DND-41 (cell line): ENCODE results near the gene TGIF1.

Source experiments
- ATAC-seq: fragments of 200-7000 bp; cut with Tn5 transposase; 3 replicates; pipeline ENCODE4 v1.9.1; 2021; ENCODE audit warnings: low read depth; ENCODE audit not compliant: insufficient read depth
- DNase-seq: peaks from one replicate; pipeline ENCODE4 v3.0.0-alpha.2; 2020
- H2AFZ ChIP-seq: 2 replicates; pipeline ENCODE4 v1.6.0; 2012; ENCODE audit warnings: low read depth, low read length
- H3K27ac ChIP-seq: 2 replicates; pipeline ENCODE4 v1.5.1; 2012; ENCODE audit warnings: low read length, inconsistent platforms
- H3K27me3 ChIP-seq: fragments of 200-600 bp; sonication (generic); 2 replicates; pipeline ENCODE4 v1.6.0; 2012; ENCODE audit warnings: low read length, mild to moderate bottlenecking, inconsistent platforms; ENCODE audit not compliant: insufficient read depth, poor library complexity
- H3K36me3 ChIP-seq: 2 replicates; pipeline ENCODE4 v1.5.1; 2012; ENCODE audit warnings: low read length, inconsistent platforms; ENCODE audit not compliant: insufficient read depth
- H3K4me1 ChIP-seq: 2 replicates; pipeline ENCODE4 v1.5.1; 2012; ENCODE audit warnings: mild to moderate bottlenecking, low read length; ENCODE audit not compliant: insufficient read depth
- H3K4me2 ChIP-seq: 2 replicates; pipeline ENCODE4 v1.6.0; 2012; ENCODE audit warnings: mild to moderate bottlenecking, moderate library complexity, low read length, inconsistent platforms; ENCODE audit not compliant: insufficient read depth
- H3K4me3 ChIP-seq, 2 experiments: fragments of 200-600 bp in 1 of 2; shearing (Covaris generic) in 1 of 2; 2 replicates each; pipeline ENCODE4 v1.5.1; 2012 to 2016; ENCODE audit warnings: inconsistent platforms in 2 of 2, low read length in 2 of 2, mild to moderate bottlenecking in 2 of 2, low read depth in 1 of 2, moderate library complexity in 1 of 2
- H3K79me2 ChIP-seq: 2 replicates; pipeline ENCODE4 v1.6.0; 2012; ENCODE audit warnings: low read length, inconsistent platforms; ENCODE audit not compliant: insufficient read depth
- H3K9ac ChIP-seq: 2 replicates; pipeline ENCODE4 v1.6.0; 2012; ENCODE audit warnings: low read depth, mild to moderate bottlenecking, inconsistent platforms, low read length, moderate library complexity
- H3K9me3 ChIP-seq: 2 replicates; pipeline ENCODE4 v1.5.1; 2012; ENCODE audit warnings: low read length, moderate library complexity, mild to moderate bottlenecking, inconsistent platforms; ENCODE audit not compliant: insufficient read depth, severe bottlenecking
- H4K20me1 ChIP-seq: 2 replicates; pipeline ENCODE4 v1.6.0; 2012; ENCODE audit warnings: low read length; ENCODE audit not compliant: insufficient read depth
- EZH2 ChIP-seq: IDR thresholded peaks from 3 replicates; pipeline ENCODE4 v1.6.1; 2012; ENCODE audit warnings: borderline replicate concordance, low read depth, mild to moderate bottlenecking, moderate library complexity, low read length, inconsistent platforms; ENCODE audit not compliant: severe bottlenecking
- TF ChIP-seq, protein P1 (sequence below): IDR thresholded peaks from 2 replicates; pipeline ENCODE4 v1.5.1; 2012; ENCODE audit warnings: borderline replicate concordance, low read length, moderate library complexity, mild to moderate bottlenecking; ENCODE audit not compliant: poor library complexity, severe bottlenecking; ENCODE audit errors: extremely low read depth

Gene TGIF1

DNA sequence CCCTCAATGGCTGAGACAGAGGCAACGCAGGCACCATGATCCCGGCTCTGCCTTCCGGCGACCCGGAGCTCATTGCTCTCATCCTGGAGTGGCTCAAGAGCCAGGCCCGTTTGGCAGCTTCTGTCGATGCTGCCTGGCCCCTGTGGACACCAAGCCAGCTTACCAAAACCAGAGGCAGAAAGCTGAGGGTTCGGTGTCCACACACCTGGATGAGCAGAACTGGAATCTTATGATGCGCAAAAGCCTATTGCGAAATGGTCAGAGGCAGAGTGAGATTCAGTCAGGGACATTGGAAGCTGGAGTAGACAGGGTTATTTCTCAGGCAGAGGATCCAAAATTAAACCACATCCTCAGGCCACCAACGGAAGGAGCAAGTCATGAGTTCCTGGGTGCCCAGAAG is 34.9 kb upstream of the TGIF1 start:
- no peaks in the 10 kb centered on the region for H3K27me3 ChIP-seq
- H3K36me3 ChIP-seq = no peaks in the 10 kb centered on the region
- no peaks in the 10 kb centered on the region for H4K20me1 ChIP-seq
- no peak for DNase-seq
- no peak overlapping the region for H3K4me3 ChIP-seq
- no peaks in the 10 kb centered on the region for H3K4me1 ChIP-seq
- no peaks in the 10 kb centered on the region for H3K79me2 ChIP-seq
- H3K9ac ChIP-seq = no peak overlapping the region
- no peak for ATAC-seq
- no peak overlapping the region for H3K27ac ChIP-seq
- no peak for TF ChIP-seq EZH2
- TF ChIP-seq, protein P1, sequence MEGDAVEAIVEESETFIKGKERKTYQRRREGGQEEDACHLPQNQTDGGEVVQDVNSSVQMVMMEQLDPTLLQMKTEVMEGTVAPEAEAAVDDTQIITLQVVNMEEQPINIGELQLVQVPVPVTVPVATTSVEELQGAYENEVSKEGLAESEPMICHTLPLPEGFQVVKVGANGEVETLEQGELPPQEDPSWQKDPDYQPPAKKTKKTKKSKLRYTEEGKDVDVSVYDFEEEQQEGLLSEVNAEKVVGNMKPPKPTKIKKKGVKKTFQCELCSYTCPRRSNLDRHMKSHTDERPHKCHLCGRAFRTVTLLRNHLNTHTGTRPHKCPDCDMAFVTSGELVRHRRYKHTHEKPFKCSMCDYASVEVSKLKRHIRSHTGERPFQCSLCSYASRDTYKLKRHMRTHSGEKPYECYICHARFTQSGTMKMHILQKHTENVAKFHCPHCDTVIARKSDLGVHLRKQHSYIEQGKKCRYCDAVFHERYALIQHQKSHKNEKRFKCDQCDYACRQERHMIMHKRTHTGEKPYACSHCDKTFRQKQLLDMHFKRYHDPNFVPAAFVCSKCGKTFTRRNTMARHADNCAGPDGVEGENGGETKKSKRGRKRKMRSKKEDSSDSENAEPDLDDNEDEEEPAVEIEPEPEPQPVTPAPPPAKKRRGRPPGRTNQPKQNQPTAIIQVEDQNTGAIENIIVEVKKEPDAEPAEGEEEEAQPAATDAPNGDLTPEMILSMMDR = no peak
- H3K9me3 ChIP-seq = no peaks in the 10 kb centered on the region
- H3K4me2 ChIP-seq = no peak overlapping the region
- H2AFZ ChIP-seq = no peak overlapping the region

DNA sequence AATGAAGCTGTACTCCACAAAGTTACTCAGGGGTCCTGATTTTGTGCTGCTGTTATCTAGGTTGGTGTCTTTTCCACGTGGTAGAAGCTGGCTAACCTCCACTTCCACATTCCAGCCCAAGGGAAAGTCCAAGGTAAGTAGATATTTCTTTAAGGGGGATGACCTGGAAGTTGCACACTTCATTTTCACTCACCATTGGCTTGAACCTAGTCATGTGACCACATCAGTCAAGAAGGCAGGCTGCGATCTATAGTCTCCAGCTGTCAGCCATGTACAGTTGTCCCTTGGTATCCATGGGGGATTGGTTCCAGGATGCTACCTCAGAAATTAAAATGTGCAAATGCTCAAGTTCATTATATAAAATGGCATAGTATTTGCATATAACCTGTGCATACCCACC is 31.9 kb upstream of the TGIF1 start:
- Histone ChIP-seq H3K36me3 (no peaks in the 10 kb centered on the region), H3K4me2 (no peak overlapping the region), H3K4me1 (no peaks in the 10 kb centered on the region), H3K79me2 (no peaks in the 10 kb centered on the region), H3K4me3 (no peak overlapping the region), H2AFZ (no peak overlapping the region), H3K27me3 (no peaks in the 10 kb centered on the region), H3K9ac (no peak overlapping the region), H4K20me1 (no peaks in the 10 kb centered on the region), H3K9me3 (no peaks in the 10 kb centered on the region), H3K27ac (no peak overlapping the region)
- ATAC-seq = no peak
- no peak for TF ChIP-seq EZH2
- TF ChIP-seq, protein P1 = no peak
- no peak for DNase-seq

DNA sequence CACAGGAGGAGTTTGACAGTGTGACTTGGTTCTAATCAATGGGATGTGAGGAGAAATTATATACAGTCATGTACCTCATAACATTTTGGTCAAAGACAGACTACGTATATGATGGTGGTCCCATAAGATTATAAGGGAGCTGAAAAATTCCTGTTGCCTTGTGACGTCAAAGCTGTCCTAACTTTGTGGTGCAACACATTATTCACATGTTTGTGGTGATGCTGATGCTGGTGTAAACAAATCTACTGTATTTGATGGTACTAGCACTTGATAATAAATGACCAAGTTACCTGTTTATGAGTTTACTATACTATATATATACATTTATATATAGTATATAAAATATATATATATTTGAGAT is 29.1 kb upstream of the TGIF1 start:
- Histone ChIP-seq H2AFZ (no peak overlapping the region), H3K4me3 (no peak overlapping the region), H3K27me3 (no peaks in the 10 kb centered on the region), H3K9me3 (no peaks in the 10 kb centered on the region), H3K36me3 (no peaks in the 10 kb centered on the region), H3K4me2 (no peak overlapping the region), H3K4me1 (no peaks in the 10 kb centered on the region), H3K27ac (no peak overlapping the region), H3K9ac (no peak overlapping the region), H4K20me1 (no peaks in the 10 kb centered on the region), H3K79me2 (no peaks in the 10 kb centered on the region)
- TF ChIP-seq, protein P1 = no peak
- TF ChIP-seq EZH2 = no peak
- no peak for ATAC-seq
- DNase-seq = no peak

DNA sequence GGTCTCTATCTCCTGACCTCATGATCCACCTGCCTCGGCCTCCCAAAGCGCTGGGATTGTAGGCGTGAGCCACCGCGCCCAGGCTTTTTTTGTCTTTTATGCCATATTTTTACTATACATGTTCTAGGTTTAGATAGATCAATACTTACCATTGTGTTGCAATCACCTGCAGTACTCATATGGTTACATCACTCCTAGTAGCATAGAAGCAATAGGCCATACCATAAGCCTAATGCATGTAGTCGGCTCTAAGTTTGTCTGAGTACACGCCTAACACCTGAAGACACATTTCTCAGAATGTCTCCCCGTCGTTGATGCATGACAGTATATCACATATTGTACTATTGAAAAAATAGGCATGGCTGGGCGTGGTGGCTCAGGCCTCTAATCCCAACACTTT is 27.1 kb upstream of the TGIF1 start:
- TF ChIP-seq, protein P1 = no peak
- TF ChIP-seq EZH2 = no peak
- H3K9me3 ChIP-seq = no peaks in the 10 kb centered on the region
- H2AFZ ChIP-seq = no peak overlapping the region
- no peak overlapping the region for H3K4me2 ChIP-seq
- H3K27me3 ChIP-seq = no peaks in the 10 kb centered on the region
- no peaks in the 10 kb centered on the region for H3K79me2 ChIP-seq
- no peak overlapping the region for H3K4me3 ChIP-seq
- H4K20me1 ChIP-seq = no peaks in the 10 kb centered on the region
- no peaks in the 10 kb centered on the region for H3K36me3 ChIP-seq
- no peaks in the 10 kb centered on the region for H3K4me1 ChIP-seq
- no peak overlapping the region for H3K27ac ChIP-seq
- ATAC-seq (no peak), DNase-seq (no peak)
- H3K9ac ChIP-seq = no peak overlapping the region
